CD4-positive, alpha-beta T cell treated with Interleukin-17A for 4 hours (primary cell): ENCODE results near the gene CIB4.

Source experiments
- DNase-seq: peaks from one replicate; pipeline ENCODE4 v3.0.0-alpha.2; 2020; ENCODE audit warnings: mixed read lengths

Gene CIB4

DNA sequence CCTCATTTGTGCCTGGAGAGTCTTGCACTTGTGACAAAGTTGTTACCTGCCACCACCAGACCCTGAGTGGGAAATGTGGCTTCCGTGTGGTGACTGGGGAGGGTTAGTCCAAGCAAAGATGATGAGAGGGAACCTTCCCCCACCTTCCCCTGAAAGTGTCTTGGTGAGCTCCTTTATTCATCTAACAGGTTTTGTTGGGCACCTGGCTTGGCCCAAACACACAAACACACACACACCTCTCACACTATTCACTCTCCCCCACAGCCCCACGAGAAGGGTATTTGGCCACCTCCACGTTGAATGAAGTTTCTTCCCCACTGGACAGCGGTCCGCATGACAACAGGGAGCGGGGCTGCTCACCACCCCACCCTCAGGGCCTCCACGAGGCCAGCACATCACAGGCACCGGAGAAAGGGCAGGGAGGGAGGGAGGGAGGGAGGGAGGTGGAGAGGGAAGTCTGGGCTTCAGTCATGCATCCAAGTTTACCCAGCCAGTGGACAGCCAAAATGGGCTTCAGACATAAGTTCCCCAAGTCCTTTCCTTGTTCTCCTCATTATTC is 1.4 kb downstream of the CIB4 start:
- no peak for DNase-seq

DNA sequence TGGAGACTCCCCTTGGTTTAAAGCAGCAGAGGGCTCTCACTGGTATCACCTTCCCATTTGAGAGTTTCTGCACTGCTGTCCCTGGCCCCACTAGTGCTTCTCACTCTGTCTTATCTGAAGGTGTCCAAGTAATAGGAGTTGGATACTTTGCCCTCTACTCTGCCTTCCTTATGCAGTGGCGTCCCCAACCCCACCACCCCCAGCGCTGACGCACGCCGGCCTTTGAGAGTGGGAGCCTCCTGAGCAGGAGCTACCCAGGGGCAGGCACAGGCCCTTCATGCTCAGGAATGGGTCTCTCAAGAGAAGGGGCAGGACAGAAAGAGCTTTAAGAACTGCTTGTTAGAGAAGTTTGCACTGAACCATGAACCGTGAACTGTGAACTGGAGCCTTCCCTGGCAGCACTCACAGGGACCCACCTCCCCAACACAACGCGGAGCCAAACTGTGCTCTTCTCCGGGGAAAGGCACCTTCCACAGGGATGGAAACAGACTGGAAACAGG is 3.3 kb downstream of the CIB4 start:
- DNase-seq: no peak

DNA sequence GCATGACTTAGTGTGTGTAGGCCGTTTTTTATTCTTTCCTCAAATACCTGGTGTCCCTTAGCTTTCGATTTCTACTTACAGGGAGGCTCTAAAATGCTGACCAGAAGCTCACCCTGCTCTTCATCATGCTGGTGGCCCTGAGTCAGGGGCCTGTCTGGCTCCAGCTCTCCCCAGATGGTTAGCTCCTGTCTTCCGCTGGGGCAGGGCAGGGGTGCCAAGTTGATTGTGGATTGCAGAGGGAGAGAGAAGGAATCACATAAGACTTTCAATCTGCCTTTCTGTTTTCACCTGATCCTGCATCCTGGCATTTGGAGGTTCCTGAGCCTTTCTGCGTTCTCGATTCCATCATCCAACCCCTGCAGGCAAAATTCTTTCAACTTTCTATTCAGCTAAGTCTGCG is 4.2 kb downstream of the CIB4 start:
- DNase-seq: no peak

DNA sequence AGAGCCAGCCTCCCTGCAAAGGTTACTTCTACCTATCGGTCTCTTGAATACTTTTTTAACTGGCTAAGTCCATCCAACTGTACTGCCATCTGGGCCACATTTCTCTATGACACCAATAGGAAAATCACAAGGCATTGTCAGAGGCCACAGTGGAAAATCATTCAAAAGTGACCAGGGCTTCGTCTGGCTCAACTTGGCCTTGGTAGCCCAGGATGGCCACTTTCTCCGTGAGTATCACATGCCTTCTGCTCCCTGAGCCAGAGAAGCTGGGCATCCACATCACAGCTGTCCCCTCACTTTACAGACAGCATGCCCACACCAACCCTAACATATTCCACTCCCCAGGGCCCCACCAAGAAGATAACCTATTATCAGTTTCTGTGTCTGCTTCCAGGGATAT is 5.8 kb downstream of the CIB4 start:
- DNase-seq: no peak

DNA sequence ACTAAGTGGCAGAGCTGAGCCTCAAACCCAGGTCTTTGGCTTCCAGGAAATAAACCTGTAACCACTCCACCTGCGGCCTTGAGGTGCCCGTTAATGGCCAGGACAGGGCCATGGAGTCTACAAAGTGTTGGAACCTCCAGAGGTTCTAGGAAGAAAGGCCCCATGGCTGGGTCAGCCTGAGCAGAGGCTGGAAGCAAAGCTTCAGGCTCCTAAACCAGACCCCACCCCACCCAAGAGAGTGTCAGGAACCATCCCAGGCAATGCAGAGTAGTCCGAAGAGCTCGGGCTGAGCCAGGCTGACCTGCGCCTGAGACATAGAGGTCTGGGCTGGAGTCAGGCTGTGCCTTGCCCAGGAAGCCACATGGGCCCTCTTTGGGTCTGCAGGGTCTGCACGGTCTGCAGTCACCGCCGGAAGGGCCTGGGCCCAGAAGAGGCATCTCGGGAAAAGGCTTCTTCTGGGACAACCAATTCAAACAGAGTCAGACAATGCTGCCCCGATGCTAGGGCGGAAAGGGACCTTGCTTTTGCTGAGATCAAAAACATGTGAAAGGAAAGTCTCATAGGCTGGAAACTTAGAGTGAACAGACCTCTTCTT is 6.4 kb downstream of the CIB4 start:
- no peak for DNase-seq

DNA sequence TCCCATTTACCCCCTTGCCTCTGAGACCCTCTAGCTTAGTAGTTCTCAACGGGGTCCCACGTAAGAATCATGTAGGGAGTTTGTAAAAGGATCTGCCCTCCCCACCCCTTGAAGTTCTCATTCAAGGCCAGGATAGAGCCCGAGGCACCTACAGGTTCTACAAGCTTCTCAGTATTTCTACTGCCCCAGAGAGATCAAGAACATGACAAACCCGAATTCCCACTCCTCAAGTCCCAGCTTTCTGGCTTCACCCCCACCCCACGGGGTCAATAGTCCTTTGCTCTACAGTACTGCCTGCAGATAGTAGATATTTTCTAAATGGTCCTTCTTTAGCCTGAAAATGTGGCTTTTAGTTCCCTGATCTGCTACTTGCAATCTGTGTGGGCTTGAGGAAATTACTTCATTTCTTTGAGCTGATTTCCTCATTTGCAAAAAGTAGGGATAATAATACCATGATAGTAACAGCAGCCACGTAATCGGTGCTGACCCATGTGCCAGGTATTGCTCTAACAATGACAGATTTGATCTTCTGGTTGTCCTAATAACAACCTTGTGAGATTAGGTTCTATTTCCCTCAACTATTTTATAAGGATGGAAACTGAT is 7.1 kb downstream of the CIB4 start:
- no peak for DNase-seq

DNA sequence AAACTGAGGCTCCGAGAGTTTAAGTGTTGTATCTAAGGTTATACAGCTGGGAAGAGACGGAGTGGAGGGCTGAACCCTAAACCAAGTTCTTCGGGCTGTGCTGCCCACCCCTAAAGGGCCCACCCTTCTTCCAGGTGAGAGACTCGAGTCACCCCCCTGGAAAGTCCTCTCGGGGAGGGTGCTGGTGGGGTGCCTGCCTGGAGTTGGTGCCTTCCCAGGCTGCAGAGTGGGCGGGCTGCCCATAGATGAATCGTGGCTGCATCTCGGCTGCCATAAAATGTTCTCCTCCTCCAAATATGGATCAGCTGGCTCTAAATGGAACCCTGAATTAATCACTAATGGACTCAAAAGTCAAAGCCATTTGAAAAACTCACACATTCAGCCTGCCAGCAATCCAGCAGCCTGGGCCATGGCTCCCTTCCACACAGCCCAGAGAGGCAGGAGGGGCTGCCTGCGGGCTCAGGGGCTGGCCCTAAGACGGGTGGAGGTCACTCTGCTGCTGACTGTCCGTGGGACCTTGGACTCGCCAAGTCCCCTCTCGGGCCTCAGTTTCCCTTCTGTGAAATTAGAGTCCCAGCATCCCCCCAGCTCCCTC is 7.7 kb downstream of the CIB4 start:
- no peak for DNase-seq

DNA sequence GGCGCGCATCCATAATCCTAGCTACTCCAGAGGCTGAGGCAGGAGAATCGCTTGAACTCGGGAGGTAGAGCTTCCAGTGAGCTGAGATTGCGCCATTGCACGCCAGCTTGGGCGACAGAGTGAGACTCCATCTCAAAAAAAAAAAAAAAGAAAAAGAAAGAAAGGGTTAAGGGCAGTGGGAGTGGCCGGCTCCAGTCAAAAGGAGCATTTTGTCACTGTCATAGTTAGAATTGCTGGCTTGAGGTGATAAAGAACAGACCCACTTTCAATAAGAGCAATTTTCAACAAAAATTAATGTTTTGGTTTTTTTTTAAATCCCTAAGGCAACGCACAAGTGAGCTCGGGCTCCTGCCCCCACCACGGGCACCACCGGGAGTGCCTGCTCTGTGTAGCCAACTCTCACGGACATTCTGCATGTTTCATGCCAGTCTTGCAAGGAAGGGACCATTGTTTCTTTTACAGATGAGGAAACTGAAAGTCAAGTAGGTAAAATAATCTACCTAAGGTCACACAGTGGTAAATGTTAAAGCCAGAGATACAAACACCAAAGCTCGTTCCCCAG is 8.5 kb downstream of the CIB4 start:
- DNase-seq: no peak

DNA sequence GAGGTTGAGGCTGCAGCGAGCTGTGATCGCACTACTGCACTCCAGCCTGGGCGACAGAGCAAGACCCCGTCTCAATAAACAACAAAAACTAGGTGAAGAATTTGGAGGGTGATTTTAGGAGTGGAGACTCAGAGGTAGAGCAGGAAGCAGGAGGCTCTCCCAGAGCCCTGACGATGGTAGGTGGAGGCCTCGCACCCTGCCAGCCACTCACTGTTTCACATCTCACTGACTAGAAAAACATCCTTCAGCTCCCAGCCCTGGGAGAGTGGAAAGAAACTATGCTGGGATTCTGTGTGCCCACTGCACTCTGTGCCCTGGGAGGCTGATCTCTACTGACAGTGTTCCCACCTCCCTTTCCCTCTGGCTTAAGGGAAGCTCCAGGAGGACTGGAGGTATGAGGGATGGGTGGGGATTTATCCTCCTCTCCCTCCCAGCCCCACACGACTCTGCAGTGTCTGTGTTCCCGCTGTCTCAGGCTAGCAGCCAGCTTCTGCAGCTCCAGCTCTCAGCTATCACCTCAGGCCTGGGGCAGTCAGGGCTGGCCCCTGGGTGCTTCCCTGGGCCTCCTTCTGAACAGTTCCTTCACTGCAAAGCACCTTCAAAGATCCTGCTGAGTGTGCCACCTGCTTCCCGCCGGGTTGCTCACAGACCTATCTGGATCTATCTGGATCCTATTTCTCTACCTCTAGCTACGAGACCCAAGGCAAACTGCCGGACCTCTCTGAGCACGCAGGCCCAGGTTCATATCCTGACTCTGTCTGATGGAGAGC is 9.6 kb downstream of the CIB4 start:
- DNase-seq: no peak

DNA sequence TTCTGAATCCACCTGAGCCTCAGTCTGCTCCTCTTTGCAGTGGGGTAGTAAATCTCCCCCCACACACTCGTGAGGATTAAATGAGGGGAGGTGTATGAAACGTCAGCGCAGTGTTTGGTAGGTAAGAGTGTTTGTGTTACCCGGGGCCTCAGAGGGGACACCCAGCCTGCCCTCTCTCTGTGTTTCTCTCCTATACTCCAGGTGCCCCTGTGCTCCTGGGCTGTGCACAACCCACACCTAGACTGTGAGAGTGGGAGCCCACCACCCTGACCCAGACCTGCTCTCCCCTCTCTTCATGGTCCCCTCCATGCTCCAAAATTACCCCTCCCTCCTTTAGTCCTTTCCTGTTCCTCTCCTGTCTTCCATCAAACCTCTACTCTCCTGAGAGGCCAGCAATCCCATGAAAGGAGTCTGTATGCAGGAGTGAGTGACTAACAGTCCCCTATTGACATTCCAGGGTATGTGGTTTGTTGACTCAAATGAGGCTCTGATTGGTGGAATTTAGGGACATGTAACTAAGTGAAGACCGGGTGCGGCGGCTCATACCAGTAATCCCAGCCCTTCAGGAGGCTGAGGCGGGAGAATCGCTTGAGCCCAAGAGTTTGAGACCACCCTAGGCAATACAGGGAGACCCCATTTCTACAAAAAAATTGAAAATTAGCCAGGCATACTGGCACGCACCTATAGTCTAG is 10.4 kb downstream of the CIB4 start:
- DNase-seq: no peak

DNA sequence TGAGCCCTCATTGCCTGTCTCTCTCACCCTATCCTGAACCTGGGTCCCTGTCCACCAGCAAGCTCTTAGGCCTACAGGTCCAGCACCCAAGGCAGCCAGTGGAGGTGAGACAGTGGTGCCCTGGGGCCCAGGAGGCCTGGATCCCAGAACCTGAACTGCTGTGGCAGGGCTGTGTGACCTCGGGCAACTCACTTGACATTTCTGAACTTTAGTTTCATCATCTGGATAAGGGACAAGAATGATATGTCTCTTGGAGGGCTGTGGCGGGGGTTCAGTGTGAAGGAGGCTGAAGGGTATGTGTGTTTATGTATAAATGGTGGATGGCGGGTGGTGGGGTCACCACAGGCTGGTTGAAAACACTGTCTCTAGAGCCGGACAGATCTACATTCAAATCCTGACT is 10.9 kb downstream of the CIB4 start:
- no peak for DNase-seq

DNA sequence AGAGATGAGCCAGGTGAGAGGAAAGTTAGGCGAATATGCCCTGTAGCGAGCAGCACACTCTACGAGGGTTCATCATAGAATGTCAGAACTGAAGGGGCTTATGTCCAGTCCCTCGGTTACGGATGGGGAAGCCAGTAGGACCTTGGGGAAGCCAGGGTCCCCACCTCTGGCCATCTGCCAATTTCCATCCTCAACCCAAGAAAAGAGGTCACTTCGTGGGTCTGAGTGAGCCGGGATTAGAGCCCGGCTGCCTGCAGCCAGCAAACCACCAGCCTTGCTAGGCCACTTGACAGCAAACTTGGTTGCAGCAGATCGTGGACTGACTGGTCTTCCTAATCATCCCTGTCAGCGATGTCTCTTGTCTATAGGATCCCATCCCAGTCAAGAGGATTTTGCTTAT is 11.4 kb downstream of the CIB4 start:
- DNase-seq: no peak

DNA sequence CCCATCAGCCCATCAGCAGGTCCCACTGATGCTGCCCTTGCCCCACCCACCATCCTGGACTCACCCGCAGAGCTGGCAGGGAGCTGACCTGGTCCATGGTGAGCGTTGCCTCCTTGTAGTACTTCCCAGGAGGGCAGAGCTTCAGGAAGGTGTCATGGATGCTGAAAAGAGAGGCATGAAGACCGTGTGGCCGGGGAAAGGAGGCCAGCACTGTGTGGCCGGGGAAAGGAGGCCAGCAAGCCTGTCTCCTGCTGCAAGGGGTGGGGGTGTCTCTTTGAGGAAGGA is 11.9 kb downstream of the CIB4 start:
- DNase-seq: no peak

DNA sequence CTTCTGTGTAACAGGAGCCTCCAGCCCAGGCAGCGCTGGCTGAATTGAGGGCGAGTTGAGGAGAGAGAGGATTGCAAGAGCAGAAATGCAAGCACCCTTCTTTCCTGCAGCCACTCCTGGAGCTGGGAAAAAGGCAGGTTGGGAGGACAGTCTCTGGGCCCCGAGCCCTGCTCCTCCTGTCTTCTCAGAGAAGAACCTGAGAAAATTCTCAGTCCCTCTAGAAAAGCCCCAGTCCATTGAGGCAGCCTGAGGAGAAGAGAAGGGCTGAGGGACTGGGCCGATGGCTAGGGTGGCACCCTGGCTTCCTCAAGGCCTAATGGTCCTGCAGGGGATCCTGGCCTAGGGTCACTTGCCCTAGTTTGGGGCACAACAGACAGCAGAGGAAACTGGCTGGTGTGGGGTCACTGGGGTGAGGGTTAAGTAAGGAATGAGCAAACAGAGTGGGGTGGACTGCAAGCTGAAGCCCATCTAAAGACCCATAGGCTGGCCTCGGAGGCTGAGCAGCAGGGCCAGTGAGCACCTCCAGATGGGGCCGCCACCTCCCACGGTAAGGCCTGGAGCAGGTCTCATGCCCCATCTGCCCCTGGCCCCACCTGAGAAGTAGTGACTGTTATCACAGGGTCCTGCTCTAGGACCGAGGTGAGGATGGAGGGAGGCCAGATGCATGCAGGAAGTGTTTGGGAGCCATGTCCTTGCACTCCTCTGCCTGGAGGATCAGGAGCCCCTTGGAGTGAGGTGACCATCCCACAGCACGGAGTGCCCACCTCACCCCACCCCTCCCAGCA is 12.4 kb downstream of the CIB4 start:
- DNase-seq: no peak

DNA sequence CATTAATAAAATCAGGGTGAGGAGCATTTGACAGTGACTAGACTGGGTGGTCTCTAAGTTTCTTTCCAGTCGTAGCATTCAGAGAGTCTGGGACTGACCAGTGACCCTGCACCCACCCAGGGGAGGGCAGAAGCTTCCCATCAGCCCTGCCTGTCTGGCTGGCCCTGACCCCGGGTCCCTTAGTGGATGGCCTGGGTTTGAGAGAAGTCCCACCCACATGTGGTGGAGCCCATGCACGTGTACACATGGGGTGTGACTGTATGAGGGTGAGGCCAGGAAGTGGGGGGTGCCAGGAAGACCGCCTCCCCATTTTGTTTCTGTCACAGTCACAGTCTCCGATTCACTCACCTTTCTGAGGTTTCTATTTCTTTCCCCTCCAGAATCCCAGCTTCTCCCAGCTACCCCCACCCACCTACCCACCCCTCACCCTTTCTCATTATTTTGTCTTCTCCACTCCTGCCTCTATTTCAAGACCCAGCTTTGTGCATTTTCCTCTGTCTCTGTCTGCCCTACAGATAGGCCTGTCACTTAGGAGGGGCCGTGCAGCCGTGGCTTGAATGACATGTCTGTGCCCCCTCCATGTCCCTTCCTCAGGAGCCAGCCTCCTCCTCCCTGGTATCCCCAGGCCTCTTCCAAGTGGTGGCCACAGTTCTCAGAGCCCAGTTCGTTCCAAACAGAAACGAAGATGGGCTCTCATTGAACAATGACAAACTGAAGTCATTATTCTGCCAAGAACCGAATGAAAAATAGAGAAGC is 13.6 kb downstream of the CIB4 start:
- no peak for DNase-seq

DNA sequence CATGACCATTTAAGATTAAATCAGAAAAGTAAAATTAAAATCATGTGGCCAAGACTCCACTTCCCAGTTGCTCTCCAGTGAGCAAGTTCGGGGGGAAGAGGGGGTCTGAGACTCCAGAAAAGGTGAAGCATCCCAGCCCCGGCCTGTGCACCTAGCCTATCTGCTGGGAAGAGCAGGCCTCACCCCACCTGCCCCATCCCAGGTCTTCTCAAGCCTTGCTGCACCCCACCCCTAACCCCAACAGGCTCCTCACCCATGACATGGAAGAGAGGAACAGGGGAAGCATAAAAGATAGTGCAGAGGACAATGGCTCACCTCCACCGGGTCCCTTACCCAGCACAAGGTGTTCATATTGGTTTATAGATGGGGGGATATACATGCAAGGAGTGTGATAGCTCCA is 14.6 kb downstream of the CIB4 start:
- no peak for DNase-seq

DNA sequence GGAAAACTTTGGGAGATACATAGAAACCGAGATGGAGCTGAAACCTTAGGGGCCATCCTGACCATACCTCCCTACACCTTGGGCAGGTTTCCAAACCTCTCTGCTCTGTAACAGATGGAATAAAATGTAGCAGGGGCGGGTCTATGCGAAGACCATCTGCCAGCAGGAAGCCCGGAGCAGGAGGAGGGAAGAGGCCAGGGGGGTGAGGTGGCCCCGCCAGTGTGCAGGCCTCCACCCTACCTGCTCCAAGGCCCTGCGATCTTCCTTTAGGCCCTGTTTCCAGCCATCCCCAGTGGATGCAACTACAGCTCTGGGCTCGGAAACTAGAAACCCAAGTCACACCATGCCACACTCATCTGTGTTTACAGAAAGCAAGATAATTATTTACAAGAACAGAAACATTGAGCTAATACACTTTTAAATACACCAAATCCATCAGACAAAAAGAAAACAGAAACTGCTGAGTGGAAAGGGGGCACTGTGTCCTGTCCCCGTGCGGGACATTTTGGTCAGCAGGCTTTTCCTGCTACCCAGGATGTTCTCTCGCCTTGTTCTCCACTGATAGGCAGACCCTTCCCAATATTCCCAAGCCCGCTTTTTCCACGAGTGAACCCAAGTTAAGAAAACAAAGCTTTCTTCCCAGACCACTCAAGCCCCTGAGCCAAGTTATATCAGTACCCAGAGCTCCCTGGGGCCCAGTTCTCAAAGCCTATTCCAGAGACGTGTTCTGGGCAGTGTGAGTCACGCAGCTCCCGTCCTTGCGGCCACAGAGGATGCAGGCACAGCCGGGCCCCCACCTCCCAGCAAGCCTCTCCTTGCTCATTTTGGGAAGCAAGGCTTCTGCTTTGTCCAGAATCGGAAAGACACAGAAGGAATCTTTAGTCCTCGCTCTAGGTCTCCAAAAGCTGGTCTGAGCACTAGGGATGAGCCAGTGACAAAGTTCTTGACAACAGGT is 17.3 kb downstream of the CIB4 start:
- DNase-seq: no peak

DNA sequence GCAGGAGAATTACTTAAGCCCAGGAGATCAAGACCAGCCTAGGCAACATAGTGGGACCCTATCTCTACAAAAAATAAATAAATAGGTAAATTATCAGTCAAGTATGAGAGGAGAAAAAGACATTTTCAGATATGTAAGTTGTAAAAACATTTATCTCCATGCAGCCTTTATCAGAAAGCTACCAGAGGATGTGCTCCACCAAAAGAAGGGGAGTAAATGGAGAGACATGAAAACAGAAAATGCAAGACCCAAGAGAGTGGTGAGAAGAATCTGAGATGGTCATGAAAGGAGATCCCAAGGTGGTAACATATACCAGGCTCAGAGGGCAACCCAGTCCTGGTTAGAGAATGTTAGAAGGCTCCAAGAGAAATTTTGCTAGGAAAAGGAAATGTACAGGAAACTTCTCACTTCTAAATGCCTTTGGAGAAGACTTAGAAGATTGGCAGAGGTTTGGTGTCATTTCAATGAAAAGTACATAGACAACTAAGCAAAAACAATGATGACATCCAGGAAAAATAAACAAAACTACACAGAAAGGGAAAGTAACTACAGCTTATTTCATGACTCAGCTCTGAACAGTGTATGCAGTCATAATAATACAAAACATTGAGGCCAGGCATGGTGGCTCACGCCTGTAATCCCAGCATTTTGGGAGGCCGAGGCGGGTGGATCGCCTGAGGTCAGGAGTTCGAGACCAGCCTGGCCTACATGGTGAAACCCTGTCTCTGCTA is 19.5 kb downstream of the CIB4 start:
- DNase-seq: no peak

DNA sequence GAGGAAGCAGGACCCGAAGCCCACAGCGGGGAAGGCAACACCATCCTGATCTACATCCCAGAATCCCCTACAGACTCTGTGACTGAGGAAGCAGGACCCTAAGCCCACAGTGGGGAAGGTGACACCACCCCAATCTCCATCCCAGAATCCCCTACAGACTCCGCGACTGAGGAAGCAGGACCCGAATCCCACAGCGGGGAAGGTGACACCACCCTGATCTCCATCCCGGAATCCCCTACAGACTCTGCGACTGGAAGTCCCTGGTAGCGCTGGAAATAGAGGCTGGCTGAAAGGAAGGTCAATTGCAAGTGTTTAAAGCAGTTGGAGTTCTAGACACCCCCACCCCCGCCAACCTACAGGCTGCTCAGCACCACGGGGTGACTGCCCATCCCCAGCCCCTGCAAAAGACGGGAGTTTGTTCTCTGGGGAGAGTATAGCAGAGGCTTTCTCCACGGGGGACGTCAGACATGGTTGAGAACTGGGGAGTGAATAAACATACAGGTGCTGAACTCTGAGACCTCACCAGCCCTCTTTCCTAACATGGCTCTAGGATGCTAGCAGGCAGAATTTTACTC is 21.0 kb downstream of the CIB4 start:
- no peak for DNase-seq
